HepG2 (cell line): ENCODE data around the gene ALDH16A1. TPM values are rescaled to one million over a fixed set of nuclear protein-coding genes. Genes with fewer than 3 reads are reported as not detected.

Experiments
- ATAC-seq: fragments of 200-7000 bp; cut with Tn5 transposase; 3 replicates; pipeline ENCODE4 v1.9.1; 2020; ENCODE audit warnings: mild to moderate bottlenecking, moderate library complexity
- BruUV-seq: library from RNA; stranded (reverse); fragments of 400-500 nt; replicated peaks from 2 replicates; lab custom pipeline; 2021; lab: Mats Ljungman, UMichigan
- CTCF ChIA-PET: fragments of 300-600 bp; formaldehyde crosslinking; extraction: SDS; loops from one replicate; lab custom pipeline; 2021; ENCODE audit warnings: low total read pairs, inconsistent platforms, low intra/inter-chr PET ratio; lab: Yijun Ruan, JAX
- POLR2A ChIA-PET: fragments of 350-600 bp; sonication (Branson Sonifier 250); formaldehyde crosslinking; loops from one replicate; lab custom pipeline; 2020; ENCODE audit warnings: antibody characterized with exemption, inconsistent platforms; lab: Yijun Ruan, JAX
- DNase-seq: peaks from one replicate; pipeline ENCODE4 v3.0.0-alpha.2; 2015; ENCODE audit warnings: low spot score
- FAIRE-seq: peaks from 3 replicates; lab custom pipeline; 2011; peaks lifted over from hg19 to GRCh38; lab: Jason Lieb, UNC
- H2AFZ ChIP-seq: one replicate; pipeline ENCODE4 v1.6.1; 2011; ENCODE audit warnings: low read length, inconsistent platforms
- H3K27ac ChIP-seq: fragments of 300-600 bp; 3 replicates; pipeline ENCODE4 v1.8.0; 2011; ENCODE audit warnings: mixed run types, mild to moderate bottlenecking, mixed read lengths, low read length, inconsistent platforms; ENCODE audit not compliant: insufficient read depth; ENCODE audit errors: extremely low read length
- H3K27me3 ChIP-seq, 2 experiments: fragments of 200-600 bp in 1 of 2; 2 replicates in 1 of 2; 3 replicates in 1 of 2; pipeline versions ENCODE4 v1.6.0 to v1.8.0; 2011; ENCODE audit warnings: low read length in 2 of 2, mild to moderate bottlenecking in 2 of 2, moderate library complexity in 2 of 2, inconsistent platforms in 1 of 2; ENCODE audit not compliant: insufficient read depth in 2 of 2, control insufficient read depth in 1 of 2
- H3K36me3 ChIP-seq, 2 experiments: fragments of 200-600 bp in 1 of 2; replicated peaks in 1 of 2; 2 replicates in 1 of 2; 3 replicates in 1 of 2; pipeline versions ENCODE4 v1.5.1 to v1.8.0; 2011; ENCODE audit warnings: low read length in 2 of 2, inconsistent platforms in 1 of 2; ENCODE audit not compliant: insufficient read depth in 2 of 2, control insufficient read depth in 1 of 2
- H3K4me1 ChIP-seq: 2 replicates; pipeline ENCODE4 v1.5.1; 2012; ENCODE audit warnings: low read length, inconsistent platforms; ENCODE audit not compliant: insufficient read depth
- H3K4me2 ChIP-seq: 2 replicates; pipeline ENCODE4 v1.6.0; 2011; ENCODE audit warnings: low read depth, low read length, inconsistent platforms
- H3K4me3 ChIP-seq, 3 experiments: fragments of 200-600 bp in 1 of 3; sonication (generic), shearing (Covaris generic) in 1 of 3; replicated peaks in 1 of 3; 2 replicates each; pipeline ENCODE4 v1.5.1; 2011 to 2016; ENCODE audit warnings: low read length in 3 of 3, inconsistent platforms in 2 of 3, low read depth in 2 of 3, mild to moderate bottlenecking in 2 of 3, control low read depth in 1 of 3, mixed read lengths in 1 of 3; ENCODE audit not compliant: insufficient read depth in 1 of 3
- H3K79me2 ChIP-seq: one replicate; pipeline ENCODE4 v1.6.1; 2011; ENCODE audit warnings: low read length, inconsistent platforms; ENCODE audit not compliant: insufficient read depth
- H3K9ac ChIP-seq: 2 replicates; pipeline ENCODE4 v1.6.0; 2011; ENCODE audit warnings: mild to moderate bottlenecking, low read depth, low read length, inconsistent platforms; ENCODE audit not compliant: insufficient read depth
- H3K9me3 ChIP-seq: 2 replicates; pipeline ENCODE4 v1.5.1; 2012; ENCODE audit warnings: mild to moderate bottlenecking, low read length
- H4K20me1 ChIP-seq: 2 replicates; pipeline ENCODE4 v1.6.0; 2011; ENCODE audit warnings: inconsistent platforms, mild to moderate bottlenecking, low read length, moderate library complexity; ENCODE audit not compliant: insufficient read depth
- PHF20 ChIP-seq: sonication (generic); formaldehyde crosslinking; IDR thresholded peaks from 2 replicates; pipeline ENCODE4 v1.5.0; 2020; ENCODE audit warnings: mild to moderate bottlenecking, missing genetic modification reagents
- RBFOX2 ChIP-seq: fragments of 200-400 bp; formaldehyde crosslinking; IDR thresholded peaks from 2 replicates; pipeline ENCODE4 v1.6.1; 2017; ENCODE audit warnings: low read depth, mild to moderate bottlenecking, low read length
- ZNF747 ChIP-seq: sonication (generic); formaldehyde crosslinking; IDR thresholded peaks from 2 replicates; pipeline ENCODE4 v1.8.1; 2023; ENCODE audit warnings: missing genetic modification reagents, mild to moderate bottlenecking, borderline replicate concordance
- WGBS: methylation state at CpG from one replicate; pipeline ENCODE4 v1.1.6; 2017; ENCODE audit warnings: low lambda C conversion rate; 5-methylcytosine and 5-hydroxymethylcytosine counted together
- in situ Hi-C: cut with HindIII; loops from 2 replicates; pipeline ENCODE4 v1.10.0; 2017; ENCODE audit warnings: low pct_unique_long_range_greater_than_20kb; ENCODE audit not compliant: extremely low pct_ligation_motif_present
- intact Hi-C: fragments of 100-400 bp; cut with micrococcal nuclease; formaldehyde crosslinking; loops from one replicate; pipeline ENCODE4 v1.10.0; 2022; ENCODE audit not compliant: unreplicated experiment
- polyA plus RNA-seq, 8 experiments: library from polyadenylated mRNA; depleted of rRNA in 3 of 8; stranded (reverse) in 7 of 8; unstranded in 1 of 8; fragments of >200 nt; fragmentation: Illumina TruSeq in 4 of 8; extraction: Trizol in 4 of 8; gene quantifications; 2 replicates each; pipeline versions ENCODE4 v1.2.1 to v1.2.3, GENCODE V29; 2011 to 2016; ENCODE audit warnings: low read depth in 4 of 8, missing spikeins in 1 of 8, mixed read lengths in 1 of 8; ENCODE audit not compliant: insufficient read depth in 1 of 8
- total RNA-seq, 5 experiments: library from RNA; depleted of rRNA; stranded (reverse); fragments of >200 nt; fragmentation: Illumina TruSeq; extraction: Trizol; gene quantifications; 2 replicates each; pipeline ENCODE4 v1.2.3, GENCODE V29; 2016; ENCODE audit warnings: low read depth in 1 of 5

The ALDH16A1 gene
- total and polyA plus RNA-seq, 2 of the 13 experiments (the other 11 are each of a cell fraction or from before 2014, with no cell fraction given): 8.4 to 34.9 TPM

DNA sequence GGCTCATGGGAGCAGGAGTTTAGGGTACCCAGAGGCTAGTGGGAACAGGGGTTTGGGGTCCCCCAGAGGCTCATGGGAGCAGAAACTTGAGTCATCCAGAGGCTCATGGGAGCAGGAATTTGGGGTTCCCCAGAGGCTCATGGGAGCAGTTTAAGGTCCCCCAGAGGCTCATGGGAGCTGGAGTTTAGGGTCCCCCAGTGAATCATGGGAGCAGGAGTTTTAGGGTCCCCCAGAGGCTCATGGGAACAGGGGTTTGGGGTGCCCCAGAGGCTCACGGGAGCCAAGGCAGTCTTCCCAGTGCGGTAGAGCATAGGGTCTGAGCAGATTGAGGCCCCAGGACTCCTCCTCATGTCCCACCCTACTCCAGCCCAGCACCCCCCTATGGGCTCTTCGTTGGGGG, 12.3 kb downstream of the ALDH16A1 start:
- no peaks in the 10 kb centered on the region for H3K27me3 ChIP-seq
- no peak overlapping the region for H3K4me3 ChIP-seq
- ATAC-seq (no peak), DNase-seq (no peak), FAIRE-seq (no peak)
- 80% methylated on average over 1 of the region's 3 CpGs for WGBS
- no peaks in the 10 kb centered on the region for H4K20me1 ChIP-seq
- no peak overlapping the region for H3K27ac ChIP-seq
- H3K79me2 ChIP-seq: no peaks in the 10 kb centered on the region
- no peak overlapping the region for H3K4me2 ChIP-seq
- peaks cover 1 to 6% of the 10 kb centered on the region in 2 experiments; a peak in 2 of 5 replicates for H3K36me3 ChIP-seq
- no peak for TF ChIP-seq ZNF747 (CRISPR knock-in tag)
- H3K4me1 ChIP-seq: no peaks in the 10 kb centered on the region
- in situ Hi-C loops: no loop called here
- intact Hi-C loops: no loop called here
- no peak overlapping the region for H2AFZ ChIP-seq
- H3K9ac ChIP-seq: no peak overlapping the region
- H3K9me3 ChIP-seq: no peaks in the 10 kb centered on the region
- ChIA-PET POLR2A (interaction anchor here (1.3 kb wide), 1 partner anchor 12 kb away, joined by 3 read pairs; the partner anchor contains the start of gene ALDH16A1), CTCF (no interaction called here)
- no TSS peak for BruUV-seq

DNA sequence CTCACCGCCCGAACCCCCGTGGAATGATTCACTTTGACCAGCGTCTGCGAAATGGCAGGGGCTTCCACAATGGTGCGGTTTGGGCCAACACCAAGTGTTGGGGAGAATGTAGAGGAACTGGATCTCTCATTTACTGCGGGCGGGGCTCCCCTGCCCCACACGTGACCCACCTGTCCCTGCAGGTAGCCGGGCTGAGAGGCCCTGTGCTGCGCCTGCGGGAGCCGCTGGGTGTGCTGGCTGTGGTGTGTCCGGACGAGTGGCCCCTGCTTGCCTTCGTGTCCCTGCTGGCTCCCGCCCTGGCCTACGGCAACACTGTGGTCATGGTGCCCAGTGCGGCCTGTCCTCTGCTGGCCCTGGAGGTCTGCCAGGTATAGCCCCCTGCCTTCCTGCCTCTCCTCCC, 15.2 kb downstream of the ALDH16A1 start:
- Histone ChIP-seq H3K9me3 (no peaks in the 10 kb centered on the region), H2AFZ (no peak overlapping the region), H3K4me1 (0 out of 2 replicates have a peak, but pooled peaks cover under 1% of the 10 kb centered on the region), H3K36me3 (peaks cover 1 to 6% of the 10 kb centered on the region in 2 experiments; a peak in 2 of 5 replicates), H3K9ac (no peak overlapping the region), H3K4me3 (no peak overlapping the region), H3K79me2 (no peaks in the 10 kb centered on the region), H3K4me2 (no peak overlapping the region), H3K27ac (no peak overlapping the region), H4K20me1 (no peaks in the 10 kb centered on the region), H3K27me3 (no peaks in the 10 kb centered on the region; a peak in 1 of 5 replicates)
- no peak for DNase-seq
- no TSS peak for BruUV-seq
- in situ Hi-C loops: no loop called here
- TF ChIP-seq PHF20: no peak
- 0 out of 2 replicates have a peak, but pooled peaks have one; percentile 17 for TF ChIP-seq RBFOX2
- WGBS: 96% methylated on average over 12 of the region's 19 CpGs
- intact Hi-C loops: no loop called here
- POLR2A ChIA-PET: no interaction called here
- FAIRE-seq: no peak
- CTCF ChIA-PET: no interaction called here
- no peak for ATAC-seq
